ENCODE data around the gene LAMB4. TPM values are rescaled to one million over a fixed set of nuclear protein-coding genes. Genes with fewer than 3 reads are reported as not detected.

LAMB4 gene
- total RNA-seq, 2 donors from 2014 or later, result 0.26 to 2.0 TPM

DNA sequence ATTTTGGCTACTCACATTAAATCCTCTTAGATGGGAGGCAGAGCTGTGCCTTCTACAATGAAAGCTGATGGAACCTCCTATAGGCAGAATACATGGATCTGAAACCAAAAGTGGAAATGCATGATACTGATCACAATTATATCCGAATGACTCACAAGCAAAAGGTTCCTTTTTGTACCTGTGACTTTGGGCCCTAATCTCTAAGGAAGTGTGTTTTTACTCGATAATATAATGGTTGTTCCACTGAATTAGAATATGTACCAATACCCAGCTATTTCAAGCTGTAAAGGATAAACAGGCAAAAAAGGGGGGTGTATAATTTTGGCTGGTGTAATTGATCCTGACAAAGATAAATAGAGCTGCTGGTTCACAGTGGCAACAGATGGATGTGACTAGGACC, 109.6 kb downstream of the LAMB4 start:
- Histone ChIP-seq H3K27ac (no peak overlapping the region), H3K36me3 (replicated peaks in 1 of 2; ENCODE audit: insufficient read depth in 1 of 2, low read depth in 2 of 2) (no peaks in the 10 kb centered on the region), H3K4me3 (no peak overlapping the region), H3K9me3 (no peaks in the 10 kb centered on the region), H3K4me1 (peaks cover 10% of the 10 kb centered on the region), H3K27me3 (no peaks in the 10 kb centered on the region)
- intact Hi-C loops (cut with DNase I), result no loop called here
- DNase-seq, result no peak
- TF ChIP-seq POLR2A (IDR thresholded peaks at IDR 0.05), result no peak
- TF ChIP-seq, protein P1, sequence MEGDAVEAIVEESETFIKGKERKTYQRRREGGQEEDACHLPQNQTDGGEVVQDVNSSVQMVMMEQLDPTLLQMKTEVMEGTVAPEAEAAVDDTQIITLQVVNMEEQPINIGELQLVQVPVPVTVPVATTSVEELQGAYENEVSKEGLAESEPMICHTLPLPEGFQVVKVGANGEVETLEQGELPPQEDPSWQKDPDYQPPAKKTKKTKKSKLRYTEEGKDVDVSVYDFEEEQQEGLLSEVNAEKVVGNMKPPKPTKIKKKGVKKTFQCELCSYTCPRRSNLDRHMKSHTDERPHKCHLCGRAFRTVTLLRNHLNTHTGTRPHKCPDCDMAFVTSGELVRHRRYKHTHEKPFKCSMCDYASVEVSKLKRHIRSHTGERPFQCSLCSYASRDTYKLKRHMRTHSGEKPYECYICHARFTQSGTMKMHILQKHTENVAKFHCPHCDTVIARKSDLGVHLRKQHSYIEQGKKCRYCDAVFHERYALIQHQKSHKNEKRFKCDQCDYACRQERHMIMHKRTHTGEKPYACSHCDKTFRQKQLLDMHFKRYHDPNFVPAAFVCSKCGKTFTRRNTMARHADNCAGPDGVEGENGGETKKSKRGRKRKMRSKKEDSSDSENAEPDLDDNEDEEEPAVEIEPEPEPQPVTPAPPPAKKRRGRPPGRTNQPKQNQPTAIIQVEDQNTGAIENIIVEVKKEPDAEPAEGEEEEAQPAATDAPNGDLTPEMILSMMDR (IDR thresholded peaks at IDR 0.05), result no peak
- WGBS, 2 donors, result 83 to 92% methylated on average over 2 of the region's 2 CpGs
- ATAC-seq, result no peak

DNA sequence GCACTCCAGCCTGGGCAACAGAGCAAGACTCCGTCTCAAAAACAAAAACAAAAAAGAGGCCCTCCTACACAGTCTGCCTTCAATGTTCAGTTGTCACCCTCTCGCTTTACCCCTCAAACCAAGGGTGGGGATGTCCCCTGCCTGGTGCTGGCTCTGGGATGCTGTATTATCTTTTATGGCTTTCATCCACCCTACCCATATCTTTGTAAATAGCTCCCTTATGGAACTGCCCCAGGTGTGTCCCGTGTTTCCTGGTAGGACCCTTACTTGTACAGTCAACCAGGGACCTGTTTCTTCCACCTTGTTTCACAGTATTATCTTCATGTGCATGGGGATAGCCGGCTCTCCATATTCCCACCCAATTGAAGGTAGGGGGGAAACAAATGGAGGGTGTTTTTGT, 111.5 kb downstream of the LAMB4 start:
- WGBS, 2 donors, result 90 to 96% methylated on average over 4 of the region's 4 CpGs
- intact Hi-C loops (cut with DNase I), result no loop called here

DNA sequence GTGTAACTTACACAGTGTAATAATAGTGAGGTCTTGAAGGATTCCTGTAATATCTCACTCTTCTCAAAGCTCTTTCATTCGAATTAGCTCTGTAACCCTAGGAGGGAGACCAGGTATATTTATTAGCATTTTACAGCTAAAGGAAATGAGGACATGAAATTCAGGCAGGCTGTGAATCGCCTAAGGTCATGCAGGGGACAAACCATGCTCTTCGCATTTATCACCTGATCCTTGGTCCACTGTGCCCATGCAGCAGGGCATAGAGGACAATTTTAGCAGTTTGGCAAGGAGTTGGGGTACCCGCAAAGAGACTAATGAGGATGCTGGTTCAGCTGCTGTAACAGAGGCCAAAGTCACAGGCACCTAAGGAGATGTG, 112.4 kb downstream of the LAMB4 start:
- DNase-seq (no peak), ATAC-seq (no peak)
- TF ChIP-seq, protein P1 (IDR thresholded peaks at IDR 0.05), result no peak
- no peak for TF ChIP-seq POLR2A (IDR thresholded peaks at IDR 0.05)
- H3K27me3 ChIP-seq, result no peaks in the 10 kb centered on the region
- WGBS, 2 donors, result 73 to 87% methylated on average over 4 of the region's 4 CpGs
- H3K4me3 ChIP-seq, result no peak overlapping the region
- H3K9me3 ChIP-seq, result no peaks in the 10 kb centered on the region
- no peaks in the 10 kb centered on the region for H3K36me3 ChIP-seq (replicated peaks in 1 of 2; ENCODE audit: insufficient read depth in 1 of 2, low read depth in 2 of 2)
- no peak overlapping the region for H3K27ac ChIP-seq
- peaks cover 29% of the 10 kb centered on the region for H3K4me1 ChIP-seq
- intact Hi-C loops (cut with DNase I), result no loop called here

More for the DNA sequence above, 111.5 kb downstream of the LAMB4 start:
- Histone ChIP-seq H3K4me1 (peaks cover 26% of the 10 kb centered on the region), H3K36me3 (replicated peaks in 1 of 2; ENCODE audit: insufficient read depth in 1 of 2, low read depth in 2 of 2) (no peaks in the 10 kb centered on the region), H3K27me3 (no peaks in the 10 kb centered on the region), H3K4me3 (no peak overlapping the region), H3K9me3 (no peaks in the 10 kb centered on the region), H3K27ac (no peak overlapping the region)
- DNase-seq (no peak), ATAC-seq (no peak)
- TF ChIP-seq, protein P1 (IDR thresholded peaks at IDR 0.05), result no peak
- TF ChIP-seq POLR2A (IDR thresholded peaks at IDR 0.05), result no peak

DNA sequence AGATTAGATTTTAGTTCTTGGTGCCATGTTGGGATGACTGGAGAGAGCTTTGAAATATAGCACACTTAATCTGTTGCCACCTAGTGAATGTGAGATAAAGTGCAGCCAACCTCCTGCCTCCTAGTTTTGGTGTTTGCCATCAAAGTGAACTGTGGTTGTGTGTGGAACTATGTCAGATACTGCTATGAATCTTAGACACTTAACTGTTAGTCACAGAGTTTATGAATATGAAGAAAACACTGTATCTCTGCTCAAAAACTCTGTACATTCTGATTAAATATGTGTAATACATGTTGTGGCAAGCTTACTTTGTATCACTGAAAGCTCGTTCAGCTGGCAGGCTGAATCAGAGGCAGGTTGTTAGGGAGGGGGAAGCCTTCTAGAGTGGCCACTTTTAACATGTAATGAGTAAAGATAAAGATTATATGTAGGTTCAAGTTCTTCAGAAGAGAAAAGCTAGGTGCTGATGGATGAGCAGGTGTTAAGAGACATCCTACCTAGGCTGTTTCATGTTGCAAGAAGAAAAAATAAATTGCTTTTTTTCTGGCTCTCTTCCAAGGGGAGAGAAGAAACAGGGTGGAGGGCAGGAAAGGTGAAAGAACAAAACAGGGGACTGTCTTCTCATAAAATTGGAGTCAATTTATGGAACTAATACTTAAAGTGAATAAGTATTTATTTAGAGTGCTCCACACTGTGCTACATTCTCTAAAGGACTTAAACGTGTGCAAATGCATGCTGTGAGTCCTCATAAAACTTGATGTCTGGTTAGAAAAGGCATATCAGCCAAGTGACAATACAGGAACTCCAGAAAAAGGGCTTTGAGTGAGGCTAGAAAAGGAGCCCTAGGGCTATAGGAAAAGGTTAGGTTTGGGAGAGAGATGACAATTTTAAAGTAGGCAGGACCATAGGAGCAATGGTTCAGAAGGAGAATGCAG, 113.1 kb downstream of the LAMB4 start:
- Histone ChIP-seq H3K36me3 (replicated peaks in 1 of 2; ENCODE audit: insufficient read depth in 1 of 2, low read depth in 2 of 2) (no peaks in the 10 kb centered on the region), H3K4me3 (no peak overlapping the region), H3K27me3 (no peaks in the 10 kb centered on the region), H3K27ac (no peak overlapping the region), H3K9me3 (no peaks in the 10 kb centered on the region), H3K4me1 (peaks cover 33% of the 10 kb centered on the region)
- DNase-seq (peak in 2 of 4 donors; percentile 37 to 44), ATAC-seq (peak; percentile 51)
- intact Hi-C loops (cut with DNase I), result no loop called here
- no peak for TF ChIP-seq POLR2A (IDR thresholded peaks at IDR 0.05)
- TF ChIP-seq, protein P1 (IDR thresholded peaks at IDR 0.05), result peak; percentile 18 to 63 (median 50)
- 27 to 39% methylated on average over 2 of the region's 2 CpGs for WGBS, 2 donors

Measured in body of pancreas (tissue), 4 donors.